IPS-NIHi11 (cell line): ENCODE data around the gene KASH5.

Experiments
- DNase-seq: peaks from one replicate; pipeline ENCODE4 v3.0.0; 2012; ENCODE audit warnings: mixed read lengths, low spot score

The KASH5 gene

DNA sequence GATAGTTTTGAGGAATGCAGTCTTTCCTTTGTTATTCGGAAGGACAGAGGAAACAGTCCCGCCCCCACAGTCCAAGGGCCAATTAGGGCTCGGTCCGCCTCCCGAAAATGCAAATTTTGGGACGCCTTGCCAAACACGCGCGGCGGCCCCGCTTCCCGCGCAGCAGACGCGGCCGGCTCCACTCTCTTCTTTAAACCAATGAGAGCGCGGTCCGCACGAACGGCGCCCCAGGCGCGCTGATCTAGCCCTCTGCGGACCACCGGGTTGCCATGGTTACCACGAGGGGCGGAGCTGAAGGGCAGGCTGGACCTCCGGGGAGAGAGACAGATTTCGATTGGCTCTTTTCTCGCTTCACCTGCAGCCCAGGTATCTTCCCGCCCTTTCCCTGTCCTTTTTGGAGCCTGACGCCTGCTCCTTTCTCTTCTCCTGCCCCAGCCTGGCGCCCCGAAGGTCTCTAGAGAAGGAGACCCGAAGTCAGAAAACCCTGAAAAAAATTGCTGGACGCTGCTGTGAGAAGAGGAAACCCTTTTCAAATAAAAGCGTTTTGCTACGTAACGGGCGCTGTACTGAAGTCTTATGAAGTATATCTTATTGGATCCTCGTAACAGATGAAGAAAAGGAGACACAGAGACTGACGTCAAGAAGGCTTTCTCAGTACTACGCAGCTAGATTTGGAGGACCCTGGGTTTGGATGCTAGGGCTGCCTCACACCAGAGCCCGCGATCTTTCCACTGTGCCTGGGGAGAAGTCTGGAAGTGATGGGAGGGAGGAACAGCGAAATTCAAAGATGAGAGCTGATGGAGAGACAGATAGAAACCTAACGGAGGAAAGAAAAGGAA is 33.2 kb downstream of the KASH5 start:
- DNase-seq: peak; percentile 94

DNA sequence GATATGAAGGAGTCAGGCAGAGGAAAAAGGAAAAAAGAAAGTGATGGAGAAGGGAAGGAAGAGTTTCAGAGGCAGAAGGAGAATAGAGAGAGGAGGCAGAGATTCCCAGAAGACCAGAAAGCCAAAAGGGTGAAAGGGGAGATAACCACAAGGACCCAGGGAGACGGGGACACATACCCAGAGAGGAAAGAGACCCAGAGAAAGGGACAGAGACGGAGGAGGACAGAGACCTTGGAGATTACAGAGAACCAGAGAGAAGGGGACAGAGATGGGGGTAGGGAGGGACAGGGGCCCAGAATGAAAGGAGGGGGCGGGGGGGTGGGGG is 33.8 kb downstream of the KASH5 start:
- DNase-seq: no peak

DNA sequence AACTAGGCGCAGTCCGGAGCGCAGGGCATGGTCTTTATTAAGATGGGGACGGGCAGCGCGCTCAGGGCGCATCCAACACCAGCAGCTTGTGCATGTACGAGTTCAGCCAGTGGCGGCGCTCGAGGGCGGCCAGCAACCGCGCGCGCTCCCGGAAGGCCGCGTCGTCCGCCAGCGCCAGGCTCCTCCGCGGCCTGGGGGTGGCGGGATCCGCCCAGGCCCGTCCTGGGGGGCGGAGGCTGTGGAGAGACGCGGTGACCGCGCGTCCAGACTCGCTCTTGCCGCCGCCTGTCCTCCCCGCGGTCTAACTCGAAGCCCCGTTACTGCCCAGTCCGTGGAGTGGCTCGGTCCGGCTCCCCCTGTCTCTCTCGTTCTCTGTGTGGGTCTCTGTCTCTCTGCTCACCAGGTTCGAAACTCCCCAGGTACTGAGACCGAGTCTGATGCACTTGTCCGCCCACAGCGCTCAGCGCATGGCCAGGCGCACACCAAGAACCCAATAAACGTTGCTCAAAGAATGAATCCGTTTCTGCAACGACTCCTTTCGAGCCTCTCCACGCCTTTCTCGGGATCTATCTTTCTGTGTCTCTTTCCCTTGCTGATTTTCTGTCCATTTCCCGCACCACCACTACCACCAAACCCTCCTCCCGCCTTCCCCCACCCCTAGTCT is 34.5 kb downstream of the KASH5 start:
- peak; percentile 55 for DNase-seq

DNA sequence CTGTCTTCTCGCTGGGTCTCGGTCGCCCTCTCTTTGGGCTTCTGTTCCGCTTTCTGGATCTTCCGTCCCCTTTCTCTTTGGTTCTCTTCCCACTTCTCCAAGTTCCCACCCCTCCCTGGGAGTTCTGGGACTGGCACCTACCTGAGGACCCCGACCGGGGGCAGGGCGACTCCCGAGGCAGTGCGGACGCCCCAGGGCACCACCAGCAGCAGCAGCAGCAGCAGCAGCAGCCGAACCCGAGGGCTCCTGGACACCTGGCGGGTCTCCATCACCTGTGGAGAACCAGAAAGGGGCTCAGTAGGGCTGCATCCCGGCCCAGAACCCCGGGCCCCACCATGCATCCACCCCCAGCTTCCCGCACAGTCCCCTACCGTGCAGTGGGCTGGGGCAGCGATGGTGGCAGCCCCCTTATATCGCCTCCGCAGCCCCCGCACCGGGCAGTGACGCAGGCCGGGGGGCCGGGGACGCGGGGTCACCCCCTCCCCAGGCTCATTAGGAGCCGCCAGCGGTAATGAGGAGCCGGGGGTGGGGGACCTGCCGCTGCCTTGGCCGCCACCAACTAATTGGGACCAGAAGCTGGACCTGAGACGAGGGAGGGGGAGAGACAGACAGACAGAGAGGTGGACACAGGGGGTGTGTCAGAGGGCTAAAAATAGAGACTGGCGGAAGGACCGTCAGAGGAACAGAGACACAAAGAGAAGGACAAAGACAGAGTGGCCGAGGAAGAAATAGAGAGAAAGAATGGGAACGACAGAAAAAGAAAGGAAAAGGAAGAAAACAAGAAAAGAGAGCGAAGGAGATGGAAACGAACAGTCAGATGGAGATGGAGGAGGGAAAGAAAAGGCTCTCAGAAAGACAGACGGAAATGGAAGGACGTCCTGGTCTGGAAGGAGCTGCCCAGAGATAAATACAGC is 35.3 kb downstream of the KASH5 start, which contains the start of gene PTH2:
Gene PTH2 (minus strand): TSS at position 371 of the 914 bp plus-strand sequence. CDS start 102 bp downstream, at position 269.
- DNase-seq: no peak

DNA sequence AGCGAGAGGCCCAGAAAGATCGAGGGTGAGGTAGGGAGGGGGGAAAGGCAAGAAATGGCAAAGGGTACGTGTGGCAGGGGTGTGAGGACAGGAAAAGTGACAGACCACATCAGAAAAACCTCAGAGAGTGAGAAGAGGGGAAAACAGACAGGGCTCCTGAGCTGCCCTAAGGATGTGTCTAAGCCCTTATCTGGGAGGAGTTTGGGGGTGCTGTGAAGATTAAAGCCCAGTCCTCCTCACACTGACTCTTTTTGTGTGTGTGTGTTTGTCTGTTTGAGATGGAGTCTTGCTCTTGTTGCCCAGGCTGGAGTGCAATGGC is 35.9 kb downstream of the KASH5 start:
- no peak for DNase-seq

DNA sequence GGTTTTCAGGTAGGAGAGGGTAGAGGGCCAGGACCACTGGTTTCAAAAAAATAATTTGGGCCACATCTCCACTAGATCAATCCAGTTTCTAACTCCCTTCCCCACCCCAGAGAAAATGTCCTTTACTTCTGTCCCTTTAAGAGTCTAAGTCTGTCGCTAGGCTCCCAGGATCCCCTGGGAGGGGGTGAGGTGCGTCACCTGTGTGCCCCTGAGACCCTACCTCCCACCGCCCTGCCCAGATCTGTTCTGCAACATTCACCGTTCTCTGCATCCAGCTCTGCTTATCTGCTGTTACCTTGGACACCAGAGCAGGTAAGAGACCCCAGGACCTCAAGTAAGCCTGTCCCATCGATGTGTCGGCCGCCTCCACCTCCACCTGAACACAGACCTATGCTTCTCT is 37.1 kb downstream of the KASH5 start, which contains the start of gene GFY:
Gene GFY (plus strand): TSS at position 211 of the 400 bp plus-strand sequence. CDS start 1,043 bp downstream, outside the sequence.
- no peak for DNase-seq

DNA sequence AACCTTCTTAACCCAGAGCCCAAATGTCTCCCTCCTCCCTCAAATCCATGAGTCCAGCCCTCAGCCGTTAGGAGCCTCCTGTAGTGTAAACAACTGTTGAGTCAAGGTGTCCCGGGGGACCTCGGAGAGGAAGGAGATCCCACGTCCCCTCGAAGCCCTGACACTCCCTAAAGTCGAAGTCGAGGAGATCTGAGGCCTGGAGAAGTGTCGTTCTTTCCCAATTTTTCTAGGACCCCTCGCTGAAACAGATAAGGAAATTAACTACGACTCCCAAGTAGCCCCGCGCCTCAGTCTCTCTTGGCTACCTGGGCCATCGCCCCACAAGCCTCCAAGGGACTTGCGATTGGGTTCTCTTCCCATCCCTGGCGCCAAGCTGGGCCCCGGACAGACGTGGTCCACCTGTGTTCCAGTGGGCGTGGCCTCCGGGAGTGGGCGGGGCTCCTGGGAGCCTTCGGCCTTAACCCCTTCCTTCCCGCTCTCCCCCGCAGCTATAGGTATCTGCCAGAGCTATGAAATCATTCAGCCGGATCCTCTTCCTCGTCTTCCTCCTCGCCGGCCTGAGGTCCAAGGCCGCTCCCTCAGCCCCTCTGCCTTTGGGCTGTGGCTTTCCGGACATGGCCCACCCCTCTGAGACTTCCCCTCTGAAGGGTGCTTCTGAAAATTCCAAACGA is 38.0 kb downstream of the KASH5 start:
- peak; percentile 73 for DNase-seq

DNA sequence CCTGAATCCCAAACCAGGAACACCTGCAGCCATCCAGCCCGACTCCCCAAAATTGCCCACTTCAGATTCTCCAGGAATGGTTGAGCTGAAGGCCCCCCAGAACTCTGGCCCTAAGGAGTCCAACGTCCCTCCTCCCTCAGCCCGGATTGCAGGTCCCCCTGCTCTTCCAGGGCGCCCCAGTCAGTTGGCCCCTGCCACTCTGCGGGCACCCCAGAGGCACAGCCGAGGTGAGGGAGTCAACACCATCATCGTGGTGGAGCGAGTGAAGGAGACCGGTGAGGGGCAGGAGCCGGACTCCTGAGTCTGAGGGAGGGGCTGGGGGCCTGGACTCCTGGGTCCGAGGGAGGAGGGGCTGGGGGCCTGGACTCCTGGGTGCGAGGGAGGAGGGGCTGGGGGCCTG is 39.3 kb downstream of the KASH5 start:
- no peak for DNase-seq

DNA sequence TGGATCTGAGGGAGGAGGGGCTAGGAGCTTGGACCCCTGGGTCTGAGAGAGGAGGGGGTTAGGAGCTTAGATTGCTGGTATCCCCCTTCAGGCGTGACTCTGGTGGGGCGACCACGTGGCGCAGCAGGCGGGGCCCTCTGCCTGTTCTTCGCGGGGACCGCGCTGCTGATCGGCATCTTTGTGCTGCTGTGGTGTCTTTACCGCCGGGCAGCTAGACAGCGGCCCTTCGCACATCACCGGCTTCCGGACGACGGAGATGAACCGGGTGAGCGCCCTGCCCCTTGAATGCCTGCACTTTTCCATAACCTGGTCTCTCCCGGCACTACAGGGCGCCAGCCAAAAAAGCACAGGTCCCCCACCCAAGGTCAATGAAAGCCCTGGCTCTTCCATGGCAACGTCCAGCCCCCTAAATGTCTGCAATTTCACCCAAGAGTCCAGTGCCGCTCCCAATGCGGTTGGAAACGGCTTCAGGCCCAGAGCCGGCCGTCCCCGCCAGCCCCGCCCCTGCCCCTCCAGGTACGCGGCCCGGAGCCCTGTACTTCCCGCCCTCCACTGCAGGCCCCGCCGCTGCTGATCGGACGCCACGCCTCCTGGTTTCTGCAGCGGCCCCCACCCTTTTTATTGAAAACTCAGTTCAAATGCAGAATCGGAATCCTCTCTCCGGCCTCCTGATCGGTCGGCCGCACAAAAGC is 40.0 kb downstream of the KASH5 start:
- DNase-seq: peak; percentile 71

DNA sequence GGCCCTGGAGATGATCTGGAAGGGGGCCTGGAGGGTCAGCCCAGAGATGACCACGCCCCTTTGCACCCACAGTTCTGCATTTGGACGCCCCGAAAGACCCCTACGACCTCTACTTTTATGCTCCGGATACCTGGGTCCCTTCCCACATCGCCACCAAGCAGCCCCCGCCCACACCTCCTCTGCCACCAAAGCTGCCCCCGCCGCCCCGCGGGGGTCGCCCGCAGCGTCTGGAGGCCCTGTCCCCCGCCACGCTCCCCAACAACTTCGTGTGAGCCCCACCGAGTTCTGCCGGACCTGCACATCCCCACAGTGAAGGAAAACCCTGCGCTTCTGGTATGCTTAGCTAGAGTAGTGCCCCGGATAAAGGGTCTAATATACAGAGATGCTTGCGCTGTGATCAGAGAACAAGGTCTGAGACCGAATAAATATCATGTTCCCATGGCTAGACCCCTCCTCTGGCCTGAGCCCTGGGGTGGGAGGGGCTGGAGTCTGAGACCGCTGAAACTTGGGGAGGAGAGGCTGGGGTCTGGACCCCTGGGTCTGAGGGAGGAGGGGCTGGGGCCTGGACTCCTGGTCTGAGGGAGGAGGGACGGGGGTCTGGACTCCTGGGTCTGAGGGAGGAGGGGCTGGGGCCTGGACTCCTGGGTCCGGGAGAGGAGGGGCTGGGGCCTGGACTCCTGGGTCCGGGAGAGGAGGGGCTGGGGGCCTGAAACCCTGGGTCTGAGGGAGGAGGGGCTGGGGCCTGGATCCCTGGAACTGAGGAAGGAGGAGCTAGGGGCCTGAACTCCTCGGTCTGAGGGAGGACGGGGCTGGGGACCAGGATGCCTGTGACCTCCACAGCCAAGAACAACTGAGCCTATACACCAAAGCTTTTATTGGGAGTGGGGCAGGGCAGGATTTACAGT is 40.8 kb downstream of the KASH5 start:
- DNase-seq: no peak

DNA sequence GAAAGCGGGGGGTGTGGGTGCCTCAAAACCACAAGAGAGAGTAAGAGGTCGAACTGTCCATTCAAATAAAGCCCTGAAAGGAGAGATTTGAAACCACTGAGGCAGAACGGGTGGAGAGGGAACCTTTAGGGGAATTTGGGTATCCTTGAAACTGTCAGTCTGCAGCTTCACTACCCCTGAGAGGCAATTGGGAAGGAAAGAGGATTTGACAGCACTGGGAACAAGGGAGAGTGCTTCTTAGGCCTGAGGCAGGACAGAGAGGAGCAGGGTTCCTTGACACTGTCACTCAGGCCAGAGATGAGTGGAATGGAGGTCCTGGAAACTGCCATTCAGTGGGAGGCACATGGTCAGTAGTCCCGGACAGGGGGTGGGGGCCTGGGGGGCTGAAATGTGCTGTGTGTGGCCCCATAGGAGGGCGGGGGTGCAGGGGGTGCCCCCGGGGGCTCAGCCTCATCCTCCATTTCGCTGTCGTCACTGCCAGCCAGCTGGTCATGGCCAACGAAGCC is 42.2 kb downstream of the KASH5 start:
- no peak for DNase-seq

DNA sequence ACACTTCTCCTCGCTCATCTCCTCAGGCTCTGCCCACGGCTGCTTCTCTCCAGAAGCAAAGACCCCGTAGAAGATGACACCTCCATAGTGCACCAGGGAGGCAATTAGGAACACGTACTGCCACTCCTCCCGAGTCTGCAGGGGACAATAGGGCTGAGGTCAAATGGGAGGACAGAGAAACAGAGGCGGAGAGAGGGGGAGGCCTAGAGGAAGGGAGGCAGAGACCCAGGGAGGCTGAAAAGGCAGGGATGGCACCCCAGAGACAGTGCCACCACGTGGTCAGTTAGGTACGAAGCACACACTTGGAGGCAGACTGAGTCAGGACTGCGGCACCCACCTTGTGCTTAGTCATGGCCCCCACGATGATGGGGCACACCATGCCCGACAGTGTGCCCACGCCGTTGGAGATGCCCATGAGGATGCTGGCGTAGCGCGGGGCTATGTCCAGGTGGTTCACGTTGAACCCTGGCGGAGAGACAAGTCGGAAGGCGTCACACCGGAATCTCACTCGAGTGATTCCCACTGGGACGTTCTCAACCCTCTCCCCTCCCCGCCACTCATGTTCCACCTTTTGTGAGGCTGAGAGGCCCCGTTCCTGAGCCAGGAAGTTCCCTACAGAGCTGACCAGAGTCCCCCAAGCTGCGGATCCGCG is 42.8 kb downstream of the KASH5 start:
- DNase-seq: no peak

DNA sequence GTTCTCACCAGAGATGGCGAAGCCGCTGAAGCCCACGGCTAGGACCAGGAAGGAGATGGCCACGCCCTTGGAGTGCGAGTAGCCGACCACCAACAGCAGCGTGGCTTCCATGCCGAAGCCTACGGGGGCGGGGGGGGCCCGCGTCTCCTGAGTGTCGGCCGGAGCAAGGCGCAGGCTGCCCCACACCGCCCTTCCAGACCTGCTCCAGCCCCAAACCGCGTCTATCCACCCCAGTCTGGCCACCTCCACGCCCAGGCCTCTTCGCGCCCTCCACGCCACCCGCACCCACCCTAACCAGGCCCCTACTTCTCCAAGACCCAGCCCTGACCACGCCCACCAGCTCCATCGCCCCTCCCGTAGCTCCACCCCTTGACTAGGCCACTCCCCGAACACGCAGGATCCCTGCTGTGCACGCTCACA is 43.3 kb downstream of the KASH5 start:
- DNase-seq: no peak

DNA sequence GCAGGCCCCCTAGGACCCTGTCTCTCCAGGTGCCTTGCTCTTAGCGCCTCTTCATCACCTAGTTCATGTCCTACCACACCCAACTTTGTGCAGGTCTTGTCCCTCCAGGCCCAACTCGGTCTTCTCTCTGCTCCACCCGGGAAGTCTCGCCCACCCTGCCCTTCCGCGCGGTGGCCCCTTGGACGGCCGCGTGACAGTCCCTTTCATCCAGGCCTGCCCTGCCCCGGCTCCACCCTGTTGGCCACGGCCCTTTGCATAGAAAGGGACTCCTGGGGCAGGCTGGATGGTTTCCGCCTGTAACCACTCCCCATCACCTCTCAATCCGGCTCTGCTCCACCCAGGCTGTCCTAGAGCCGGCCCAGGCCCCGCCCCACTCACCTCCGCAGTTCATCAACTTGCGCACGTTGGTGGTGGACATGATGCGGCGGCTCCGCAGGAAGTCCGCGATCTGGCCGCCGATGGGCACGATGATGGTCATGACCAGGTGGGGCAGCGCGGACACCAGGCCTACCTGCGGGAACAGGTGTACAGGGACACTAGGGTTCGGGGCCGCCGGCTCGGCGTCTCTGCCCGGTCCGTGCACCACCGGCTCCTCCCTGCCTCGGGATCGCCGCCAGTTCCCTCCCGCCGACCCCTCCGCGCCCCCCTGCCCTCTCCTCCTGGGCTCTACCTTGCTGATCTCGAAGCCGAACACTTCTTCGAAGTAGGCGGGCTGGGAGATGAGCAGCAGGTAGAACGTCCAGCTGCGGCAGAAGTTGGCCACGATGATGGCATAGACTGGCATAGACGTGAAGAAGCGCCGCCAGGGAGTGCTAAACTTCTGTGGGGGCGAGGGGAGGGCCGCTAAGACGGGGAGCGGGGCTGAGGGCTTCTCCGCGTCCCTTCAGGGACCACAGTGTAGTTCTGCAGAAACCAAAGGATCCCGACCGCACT is 44.4 kb downstream of the KASH5 start:
- peak; percentile 54 for DNase-seq

DNA sequence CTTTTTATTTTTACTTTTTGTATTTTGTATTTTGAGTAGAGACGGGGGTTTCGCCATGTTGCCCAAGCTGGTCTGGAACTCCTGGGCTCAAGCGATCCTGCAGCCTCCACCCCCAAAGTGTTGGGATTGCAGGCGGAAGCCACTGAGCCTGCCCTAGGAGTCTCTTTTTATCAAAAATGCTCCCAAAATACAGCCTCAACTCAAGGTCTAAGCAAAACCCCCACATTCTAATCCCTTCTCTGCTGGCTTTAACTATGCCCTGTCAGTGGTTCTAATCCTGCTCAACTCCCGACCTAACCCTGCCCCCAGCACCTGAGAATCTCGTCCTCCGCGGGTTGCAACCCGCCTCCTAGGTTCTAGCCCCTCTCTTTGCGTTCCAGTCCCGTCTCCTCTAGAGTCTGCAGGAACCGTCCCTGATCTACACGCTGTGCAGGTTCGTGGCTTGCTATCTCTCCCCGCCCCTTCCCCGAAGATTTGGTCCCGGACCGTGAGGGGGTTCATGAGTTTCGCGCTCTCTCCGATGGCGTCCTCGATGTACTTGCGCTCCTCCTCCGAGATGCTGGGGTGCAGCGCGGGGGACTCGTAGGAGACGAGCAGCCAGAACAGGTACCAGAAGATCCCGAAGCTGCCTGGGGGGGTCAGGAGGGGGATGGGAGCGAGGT is 45.3 kb downstream of the KASH5 start:
- DNase-seq: no peak

DNA sequence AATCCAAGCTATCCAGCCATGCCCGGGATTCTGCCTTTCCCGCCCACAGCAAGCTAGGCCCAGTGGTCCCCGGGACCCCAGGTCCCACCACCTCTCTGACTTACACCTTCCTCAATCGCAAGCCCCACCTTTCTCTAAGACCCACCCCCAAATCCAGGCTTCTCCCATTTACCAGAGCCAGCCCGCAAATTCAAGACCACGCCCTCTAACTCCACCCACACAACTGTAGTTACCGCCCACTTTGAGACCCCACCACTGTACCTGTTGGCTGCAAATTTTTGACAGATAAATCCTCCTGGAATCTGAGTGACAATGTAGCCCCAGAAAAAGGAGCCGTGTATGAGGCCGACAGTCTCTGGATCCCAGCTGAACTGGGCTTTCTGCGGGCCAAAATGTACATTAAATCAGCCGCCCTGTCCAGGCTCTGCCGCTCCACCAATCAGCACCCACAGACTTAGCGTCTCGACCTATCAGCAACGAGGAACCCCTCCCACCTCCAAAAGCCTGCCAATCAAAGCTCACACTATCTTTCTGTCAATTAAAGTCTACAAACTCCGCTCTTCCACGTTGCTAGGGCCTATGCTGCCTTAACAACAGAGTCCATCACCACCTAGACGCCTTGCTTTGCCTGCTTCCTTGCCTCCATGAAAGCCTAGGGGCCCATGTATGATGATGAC is 47.0 kb downstream of the KASH5 start:
- no peak for DNase-seq

DNA sequence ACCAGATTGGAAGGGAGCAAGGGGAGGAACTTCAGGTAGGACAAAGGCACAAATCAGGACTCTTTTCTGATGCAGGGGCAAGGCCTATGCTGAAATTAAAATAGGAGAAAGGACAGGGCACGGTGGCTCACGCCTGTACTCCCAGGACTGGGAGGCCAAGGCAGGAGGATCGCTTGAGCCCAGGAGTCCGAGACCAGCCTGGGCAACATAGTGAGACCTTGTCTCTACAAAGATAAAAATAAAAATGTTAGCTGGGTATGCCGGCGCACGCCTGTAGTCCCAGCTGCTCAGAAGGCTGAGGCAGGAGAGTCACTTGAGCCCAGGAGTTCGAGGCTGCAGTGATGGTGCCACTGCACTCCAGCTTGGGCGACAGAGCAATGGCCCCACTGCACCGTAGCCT is 47.6 kb downstream of the KASH5 start:
- DNase-seq: no peak
